SK-N-SH (cell line): ENCODE results near the gene ARHGEF19. TPM values are rescaled to one million over a fixed set of nuclear protein-coding genes. Genes with fewer than 3 reads are reported as not detected.

Experiments
- CTCF ChIA-PET: fragments of 300-600, 350-600 bp; formaldehyde crosslinking; extraction: SDS; loops from one replicate; lab custom pipeline; 2021; lab: Yijun Ruan, JAX
- POLR2A ChIA-PET: fragments of 350-600 bp; sonication (Branson Sonifier 250); formaldehyde crosslinking; extraction: SDS; loops from one replicate; lab custom pipeline; 2020; ENCODE audit warnings: antibody characterized with exemption, inconsistent platforms; lab: Yijun Ruan, JAX
- DNase-seq: peaks from one replicate; pipeline ENCODE4 v3.0.0; 2012
- H2AFZ ChIP-seq: fragments of 200-600 bp; sonication (generic); 2 replicates; pipeline ENCODE4 v1.8.1; 2016; ENCODE audit warnings: antibody characterized with exemption, mild to moderate bottlenecking, low read depth
- H3F3A ChIP-seq: fragments of 200-600 bp; sonication (generic); replicated peaks from 2 replicates; pipeline ENCODE3; 2016; ENCODE audit warnings: antibody characterized with exemption, mild to moderate bottlenecking; ENCODE audit not compliant: insufficient read depth
- H3K27ac ChIP-seq, 2 experiments: fragments of 200-500 bp in 1 of 2; fragments of 200-600 bp in 1 of 2; sonication (Bioruptor generic) in 1 of 2; sonication (generic), shearing (Covaris generic) in 1 of 2; 2 replicates each; pipeline versions ENCODE4 v1.5.1 to v1.6.1; 2014 to 2016; ENCODE audit warnings: low read depth in 2 of 2, inconsistent platforms in 1 of 2, low read length in 1 of 2, mild to moderate bottlenecking in 1 of 2, mixed read lengths in 1 of 2
- H3K27me3 ChIP-seq: fragments of 200-600 bp; sonication (generic), shearing (Covaris generic); 2 replicates; pipeline ENCODE4 v1.6.1; 2016; ENCODE audit warnings: mixed run types; ENCODE audit not compliant: insufficient read depth
- H3K36me3 ChIP-seq, 2 experiments: fragments of 200-500 bp in 1 of 2; fragments of 200-600 bp in 1 of 2; sonication (Bioruptor generic) in 1 of 2; sonication (generic) in 1 of 2; replicated peaks in 1 of 2; 2 replicates each; pipeline versions ENCODE3 to v1.5.1; 2014 to 2016; ENCODE audit warnings: low read length in 1 of 2, mild to moderate bottlenecking in 1 of 2; ENCODE audit not compliant: insufficient read depth in 2 of 2, control insufficient read depth in 1 of 2
- H3K4me1 ChIP-seq, 2 experiments: fragments of 200-500 bp in 1 of 2; fragments of 200-600 bp in 1 of 2; sonication (Bioruptor generic) in 1 of 2; sonication (generic), shearing (Covaris generic) in 1 of 2; 2 replicates each; pipeline versions ENCODE4 v1.5.1 to v1.6.1; 2014 to 2016; ENCODE audit warnings: low read depth in 1 of 2, low read length in 1 of 2, mixed run types in 1 of 2; ENCODE audit not compliant: insufficient read depth in 2 of 2, control insufficient read depth in 1 of 2
- H3K4me2 ChIP-seq: fragments of 200-600 bp; sonication (generic), shearing (Covaris generic); 2 replicates; pipeline ENCODE4 v1.6.1; 2017; ENCODE audit warnings: mixed run types
- H3K4me3 ChIP-seq, 2 experiments: fragments of 200-500 bp in 1 of 2; fragments of 200-600 bp in 1 of 2; sonication (Bioruptor generic) in 1 of 2; sonication (generic), shearing (Covaris generic) in 1 of 2; 2 replicates each; pipeline versions ENCODE4 v1.5.1 to v1.8.1; 2014 to 2016; ENCODE audit warnings: low read depth in 2 of 2, inconsistent platforms in 1 of 2, low read length in 1 of 2, mild to moderate bottlenecking in 1 of 2, mixed read lengths in 1 of 2, moderate library complexity in 1 of 2
- H3K79me2 ChIP-seq: fragments of 200-600 bp; sonication (generic); 2 replicates; pipeline ENCODE4 v1.8.1; 2017; ENCODE audit warnings: mild to moderate bottlenecking; ENCODE audit not compliant: insufficient read depth
- H3K9ac ChIP-seq: fragments of 200-600 bp; sonication (generic); 2 replicates; pipeline ENCODE4 v1.6.1; 2017; ENCODE audit warnings: mixed run types
- H3K9me2 ChIP-seq: fragments of 200-600 bp; sonication (generic); 2 replicates; pipeline ENCODE4 v1.6.1; 2017; ENCODE audit warnings: mixed run types
- H3K9me3 ChIP-seq: fragments of 200-600 bp; sonication (generic); 2 replicates; pipeline ENCODE4 v1.6.1; 2017; ENCODE audit warnings: mixed run types, mild to moderate bottlenecking, moderate library complexity
- H4K20me1 ChIP-seq: fragments of 200-600 bp; sonication (generic); 2 replicates; pipeline ENCODE4 v1.6.1; 2017; ENCODE audit warnings: mild to moderate bottlenecking, mixed run types; ENCODE audit not compliant: insufficient read depth
- CHD2 ChIP-seq: fragments of 150-350 bp; IDR thresholded peaks from 2 replicates; pipeline ENCODE4 v1.6.1; 2018; ENCODE audit warnings: low read length; ENCODE audit not compliant: partially characterized antibody
- CTCF ChIP-seq: fragments of 200-600 bp; sonication (generic); IDR thresholded peaks from 2 replicates; pipeline ENCODE4 v1.6.1; 2017; ENCODE audit warnings: antibody characterized with exemption, mild to moderate bottlenecking, moderate library complexity
- EP300 ChIP-seq, 2 experiments: IDR thresholded peaks; 2 replicates each; pipeline versions ENCODE4 v1.4.0 to v1.6.1; 2012; ENCODE audit warnings: borderline replicate concordance in 1 of 2, low read depth in 1 of 2, low read length in 1 of 2
- FOSL2 ChIP-seq: IDR thresholded peaks from 2 replicates; pipeline ENCODE4 v1.4.0; 2012; ENCODE audit warnings: low read depth, mild to moderate bottlenecking, moderate library complexity, borderline replicate concordance
- FOXJ3 ChIP-seq: sonication (generic); formaldehyde crosslinking; IDR thresholded peaks from 2 replicates; pipeline ENCODE4 v1.5.1; 2020; ENCODE audit warnings: mild to moderate bottlenecking, missing genetic modification reagents
- GABPA ChIP-seq: IDR thresholded peaks from 2 replicates; pipeline ENCODE4 v1.4.0; 2012; ENCODE audit warnings: low read depth, mild to moderate bottlenecking
- GATA2 ChIP-seq: sonication (generic); formaldehyde crosslinking; IDR thresholded peaks from 2 replicates; pipeline ENCODE4 v1.5.0; 2020; ENCODE audit warnings: mild to moderate bottlenecking, missing genetic modification reagents
- JUND ChIP-seq: IDR thresholded peaks from 2 replicates; pipeline ENCODE4 v1.4.0; 2012
- MAX ChIP-seq: IDR thresholded peaks from 2 replicates; pipeline ENCODE4 v1.4.0; 2012; ENCODE audit warnings: low read depth
- MEF2A ChIP-seq: IDR thresholded peaks from 2 replicates; pipeline ENCODE4 v1.4.0; 2012; ENCODE audit warnings: low read depth, borderline replicate concordance
- NRF1 ChIP-seq: IDR thresholded peaks from 2 replicates; pipeline ENCODE4 v1.6.1; 2012; ENCODE audit warnings: low read depth, mild to moderate bottlenecking, low read length
- PBX3 ChIP-seq: IDR thresholded peaks from 2 replicates; pipeline ENCODE4; 2012
- RAD21 ChIP-seq: IDR thresholded peaks from 2 replicates; pipeline ENCODE4 v1.6.1; 2012; ENCODE audit warnings: mild to moderate bottlenecking, low read length
- RCOR1 ChIP-seq: fragments of 150-350 bp; IDR thresholded peaks from 2 replicates; pipeline ENCODE4 v1.6.1; 2017; ENCODE audit warnings: antibody characterized with exemption, low read length
- SMC3 ChIP-seq: IDR thresholded peaks from 2 replicates; pipeline ENCODE4 v1.6.1; 2012; ENCODE audit warnings: low read depth, low read length, improper control_type of control experiment
- TEAD4 ChIP-seq: IDR thresholded peaks from 2 replicates; pipeline ENCODE4 v1.4.0; 2012; ENCODE audit warnings: mild to moderate bottlenecking, borderline replicate concordance; ENCODE audit not compliant: insufficient read depth
- YY1 ChIP-seq: IDR thresholded peaks from 2 replicates; pipeline ENCODE4 v1.4.0; 2012; ENCODE audit warnings: low read depth, mild to moderate bottlenecking
- WGBS: methylation state at CpG from one replicate; pipeline ENCODE4 v1.1.6; 2017; ENCODE audit warnings: low lambda C conversion rate; 5-methylcytosine and 5-hydroxymethylcytosine counted together
- polyA plus RNA-seq, 3 experiments: library from polyadenylated mRNA; depleted of rRNA; stranded (reverse); fragments of >200 nt; gene quantifications; 2 replicates each; pipeline ENCODE4 v1.2.3, GENCODE V29; 2012

Gene ARHGEF19
- polyA plus RNA-seq, 1 of the 3 experiments (the other 2 are of a cell fraction): 11.5 TPM

- POLR2A ChIA-PET: no interaction called here
- no peak overlapping the region for H2AFZ ChIP-seq
Observed at GRCh38 chr1:16213013-16213412, 561 bp upstream of the ARHGEF19 start.

GRCh38 chr1:16211824-16212223, 628 bp downstream of the ARHGEF19 start:
- no peak overlapping the region for H3K4me3 ChIP-seq
- no peak for DNase-seq
- H3K4me1 ChIP-seq: peaks cover 0 to 26% of the 10 kb centered on the region in 2 experiments; a peak in 2 of 4 replicates
- TF ChIP-seq FOXJ3 (CRISPR knock-in tag) (no peak), MAX (no peak), MEF2A (no peak)
- no peak overlapping the region for H3K27ac ChIP-seq
- H3K36me3 ChIP-seq: no peaks in the 10 kb centered on the region
- ChIA-PET CTCF (interaction anchor here (0.6 to 1.9 kb wide), 2 partner anchors 33 to 133 kb away, joined by 3 to 7 read pairs; no protein-coding TSS in a partner anchor), POLR2A (no interaction called here)
- 81% methylated on average over 3 of the region's 6 CpGs for WGBS
- no peaks in the 10 kb centered on the region for H3K9me3 ChIP-seq
- H2AFZ ChIP-seq: no peak overlapping the region
- H3K4me2 ChIP-seq: no peak overlapping the region
- H3K79me2 ChIP-seq: no peaks in the 10 kb centered on the region
- peaks cover 15% of the 10 kb centered on the region for H3F3A ChIP-seq
- H3K9me2 ChIP-seq: no peaks in the 10 kb centered on the region
- H3K27me3 ChIP-seq: no peaks in the 10 kb centered on the region
- no peaks in the 10 kb centered on the region for H4K20me1 ChIP-seq
- H3K9ac ChIP-seq: no peak overlapping the region

More at GRCh38 chr1:16213013-16213412, 561 bp upstream of the ARHGEF19 start:
- DNase-seq: no peak
- Histone ChIP-seq H3K9me2 (no peaks in the 10 kb centered on the region), H3K4me2 (no peak overlapping the region), H3K27ac (no peak overlapping the region), H3K4me1 (peaks cover 0 to 28% of the 10 kb centered on the region in 2 experiments; a peak in 2 of 4 replicates), H4K20me1 (no peaks in the 10 kb centered on the region), H3K9ac (no peak overlapping the region), H3K4me3 (no peak overlapping the region), H3K36me3 (no peaks in the 10 kb centered on the region), H3K27me3 (no peaks in the 10 kb centered on the region), H3F3A (peaks cover 6% of the 10 kb centered on the region), H3K9me3 (no peaks in the 10 kb centered on the region), H3K79me2 (no peaks in the 10 kb centered on the region)
- CTCF ChIA-PET: interaction anchor here (0.5 to 1.9 kb wide), 3 partner anchors 26 to 379 kb away, joined by 3 to 7 read pairs (median 4); no protein-coding TSS in a partner anchor
- no peak for TF ChIP-seq SMC3
- no peak for TF ChIP-seq PBX3
- no peak for TF ChIP-seq YY1
- TF ChIP-seq NRF1: no peak
- TF ChIP-seq CTCF: no peak
- TF ChIP-seq TEAD4: no peak
- no peak for TF ChIP-seq CHD2
- TF ChIP-seq GABPA: no peak
- TF ChIP-seq EP300 (IDR thresholded peaks at IDR 0.05; ENCODE audit: borderline replicate concordance in 1 of 2, low read depth in 1 of 2, low read length in 1 of 2): no peak
- TF ChIP-seq GATA2: no peak
- TF ChIP-seq FOSL2: no peak
- TF ChIP-seq JUND: no peak
- no peak for TF ChIP-seq RCOR1
- TF ChIP-seq RAD21: no peak
- WGBS: 79% methylated on average over 3 of the region's 3 CpGs
